Measurements from ENCODE around the gene MKLN1.

GRCh38 chr7:131522325-131522930 lies 194.8 kb downstream of the MKLN1 start:
- no peak for TF ChIP-seq CTCF (conservative IDR thresholded peaks at IDR 0.05)
- TF ChIP-seq EZH2 (IDR thresholded peaks at IDR 0.05; ENCODE audit: low read depth): no peak
